K562 (cell line): ENCODE data around the gene GRB10. TPM values are rescaled to one million over a fixed set of nuclear protein-coding genes. Genes with fewer than 3 reads are reported as not detected.
A peak's percentile ranks its signal among the peaks of the same experiment; 100 is the strongest.

Experiments used
- ATAC-seq: fragments of 200-7000 bp; cut with Tn5 transposase; 3 replicates; pipeline ENCODE4 v1.9.1; 2020; ENCODE audit warnings: moderate library complexity
- BruUV-seq: library from RNA; stranded (reverse); fragments of 400-500 nt; replicated peaks from 2 replicates; lab custom pipeline; 2021; lab: Mats Ljungman, UMichigan
- CTCF ChIA-PET: fragments of 300-600 bp; formaldehyde crosslinking; extraction: SDS; loops from one replicate; lab custom pipeline; 2021; ENCODE audit warnings: low intra/inter-chr PET ratio; lab: Yijun Ruan, JAX
- POLR2A ChIA-PET: fragments of 300-600, 350-650 bp; sonication (Branson Sonifier 250); formaldehyde crosslinking; extraction: SDS; loops from one replicate; lab custom pipeline; 2021; ENCODE audit warnings: antibody characterized with exemption, inconsistent platforms; lab: Yijun Ruan, JAX
- DNase-seq, 4 experiments: peaks; one replicate each; pipeline versions ENCODE4 v3.0.0 to v3.0.0-alpha.2; 2011 to 2018; ENCODE audit warnings: low spot score in 3 of 4, mixed read lengths in 3 of 4; ENCODE audit errors: extremely low read depth in 1 of 4
- FAIRE-seq: peaks from 2 replicates; lab custom pipeline; 2011; peaks lifted over from hg19 to GRCh38; lab: Jason Lieb, UNC
- H2AFZ ChIP-seq: 2 replicates; pipeline ENCODE4 v1.6.0; 2011; ENCODE audit warnings: low read depth, low read length, control low read depth, inconsistent platforms
- H3K27ac ChIP-seq: fragments of 200-600 bp; 3 replicates; pipeline ENCODE4 v1.8.0; 2011; ENCODE audit warnings: low read depth, mild to moderate bottlenecking, control low read depth, inconsistent platforms, low read length, moderate library complexity, mixed read lengths; ENCODE audit errors: extremely low read depth
- H3K27me3 ChIP-seq, 2 experiments: fragments of 300-600 bp in 1 of 2; 2 replicates in 1 of 2; 3 replicates in 1 of 2; pipeline versions ENCODE4 v1.6.0 to v1.8.0; 2011; ENCODE audit warnings: inconsistent platforms in 2 of 2, low read length in 2 of 2, mild to moderate bottlenecking in 1 of 2, mixed read lengths in 1 of 2, moderate library complexity in 1 of 2; ENCODE audit not compliant: control insufficient read depth in 2 of 2, insufficient read depth in 2 of 2
- H3K36me3 ChIP-seq: fragments of 300-600 bp; 3 replicates; pipeline ENCODE4 v1.8.0; 2011; ENCODE audit warnings: mild to moderate bottlenecking, low read length, inconsistent platforms; ENCODE audit not compliant: control insufficient read depth, insufficient read depth
- H3K4me1 ChIP-seq, 2 experiments: fragments of 200-600 bp in 1 of 2; replicated peaks in 1 of 2; 2 replicates in 1 of 2; 3 replicates in 1 of 2; pipeline versions ENCODE4 v1.5.1 to v1.8.0; 2011; ENCODE audit warnings: inconsistent platforms in 2 of 2, low read length in 2 of 2, mild to moderate bottlenecking in 1 of 2, mixed read lengths in 1 of 2, moderate library complexity in 1 of 2; ENCODE audit not compliant: control insufficient read depth in 2 of 2, insufficient read depth in 2 of 2
- H3K4me2 ChIP-seq: 2 replicates; pipeline ENCODE4 v1.6.1; 2011; ENCODE audit warnings: low read length, control low read depth, inconsistent platforms, mixed read lengths; ENCODE audit not compliant: insufficient read depth
- H3K4me3 ChIP-seq: fragments of 200-600 bp; sonication (generic), shearing (Covaris generic); 2 replicates; pipeline ENCODE4 v1.5.1; 2016; ENCODE audit warnings: control low read depth, inconsistent platforms
- H3K79me2 ChIP-seq: fragments of 200-600 bp; 3 replicates; pipeline ENCODE4 v1.8.0; 2011; ENCODE audit warnings: low read length, inconsistent platforms; ENCODE audit not compliant: control insufficient read depth, insufficient read depth
- H3K9ac ChIP-seq, 2 experiments: 2 replicates each; pipeline versions ENCODE4 v1.6.0 to v1.6.1; 2011; ENCODE audit warnings: low read depth in 2 of 2, low read length in 2 of 2, control low read depth in 1 of 2, inconsistent platforms in 1 of 2, mild to moderate bottlenecking in 1 of 2, mixed read lengths in 1 of 2; ENCODE audit not compliant: insufficient read depth in 1 of 2
- H3K9me1 ChIP-seq: one replicate; pipeline ENCODE4 v1.6.0; 2011; ENCODE audit warnings: inconsistent platforms, mild to moderate bottlenecking, low read length, moderate library complexity; ENCODE audit not compliant: control insufficient read depth, insufficient read depth
- H3K9me3 ChIP-seq: replicated peaks from 2 replicates; pipeline ENCODE4 v1.5.1; 2011; ENCODE audit warnings: low read depth, low read length, inconsistent platforms; ENCODE audit not compliant: control insufficient read depth, insufficient read depth
- H4K20me1 ChIP-seq: replicated peaks from 2 replicates; pipeline ENCODE4 v1.6.1; 2011; ENCODE audit warnings: low read length, inconsistent platforms, mixed read lengths; ENCODE audit not compliant: control insufficient read depth, insufficient read depth
- RBFOX2 ChIP-seq: fragments of 200-400 bp; formaldehyde crosslinking; IDR thresholded peaks from 2 replicates; pipeline ENCODE4 v1.6.1; 2017; ENCODE audit warnings: low read depth, mild to moderate bottlenecking, low read length, moderate library complexity
- UBTF ChIP-seq, 2 experiments: IDR thresholded peaks; 2 replicates each; pipeline ENCODE4 v1.6.1; 2012; ENCODE audit warnings: improper control_type of control experiment in 2 of 2, low read depth in 2 of 2, low read length in 2 of 2, borderline replicate concordance in 1 of 2
- ZNF316 ChIP-seq: fragments of 450-650 bp; IDR thresholded peaks from 2 replicates; pipeline ENCODE4 v1.6.1; 2016
- WGBS: fragments of 100-300 bp; shearing (Covaris generic); methylation state at CpG from one replicate; pipeline ENCODE4 v1.1.6; 2016; ENCODE audit warnings: low coverage, mixed read lengths; ENCODE audit not compliant: insufficient coverage; ENCODE audit errors: missing lambda C conversion rate; 5-methylcytosine and 5-hydroxymethylcytosine counted together
- in situ Hi-C: fragments of 300-500 bp; cut with MboI; formaldehyde crosslinking; loops from 4 replicates; pipeline ENCODE4 v1.15.0; 2018; ENCODE audit warnings: inconsistent platforms, mixed read lengths
- intact Hi-C: fragments of 100-400 bp; cut with micrococcal nuclease; formaldehyde crosslinking; loops from 2 replicates; pipeline ENCODE4 v1.14.2; 2022
- polyA plus RNA-seq, 8 experiments: library from polyadenylated mRNA; depleted of rRNA in 4 of 8; stranded (reverse) in 5 of 8; unstranded in 3 of 8; fragments of >200 nt; fragmentation: Nextera tagmentation in 2 of 8; fragmentation: Illumina TruSeq in 1 of 8; extraction: Ambion mirVana in 2 of 8; extraction: Trizol in 1 of 8; gene quantifications; 2 replicates each; pipeline versions ENCODE4 v1.2.1 to v1.2.3, GENCODE V29; 2011 to 2014; ENCODE audit warnings: inconsistent platforms in 1 of 8, missing spikeins in 1 of 8
- total RNA-seq, 7 experiments: library from RNA; depleted of rRNA in 6 of 7; stranded (reverse); fragments of >200 nt in 6 of 7; fragmentation: Illumina TruSeq in 2 of 7; extraction: Trizol in 2 of 7; gene quantifications; 2 replicates each; pipeline versions ENCODE4 v1.2.1 to v1.2.3, GENCODE V29; 2011 to 2021; ENCODE audit warnings: low replicate concordance in 1 of 7

The GRB10 gene
- total and polyA plus RNA-seq, 9 of the 15 experiments (the other 6 are each of a cell fraction or from before 2014, with no cell fraction given) = 8.9 to 88.5 (median 40.7) TPM

DNA sequence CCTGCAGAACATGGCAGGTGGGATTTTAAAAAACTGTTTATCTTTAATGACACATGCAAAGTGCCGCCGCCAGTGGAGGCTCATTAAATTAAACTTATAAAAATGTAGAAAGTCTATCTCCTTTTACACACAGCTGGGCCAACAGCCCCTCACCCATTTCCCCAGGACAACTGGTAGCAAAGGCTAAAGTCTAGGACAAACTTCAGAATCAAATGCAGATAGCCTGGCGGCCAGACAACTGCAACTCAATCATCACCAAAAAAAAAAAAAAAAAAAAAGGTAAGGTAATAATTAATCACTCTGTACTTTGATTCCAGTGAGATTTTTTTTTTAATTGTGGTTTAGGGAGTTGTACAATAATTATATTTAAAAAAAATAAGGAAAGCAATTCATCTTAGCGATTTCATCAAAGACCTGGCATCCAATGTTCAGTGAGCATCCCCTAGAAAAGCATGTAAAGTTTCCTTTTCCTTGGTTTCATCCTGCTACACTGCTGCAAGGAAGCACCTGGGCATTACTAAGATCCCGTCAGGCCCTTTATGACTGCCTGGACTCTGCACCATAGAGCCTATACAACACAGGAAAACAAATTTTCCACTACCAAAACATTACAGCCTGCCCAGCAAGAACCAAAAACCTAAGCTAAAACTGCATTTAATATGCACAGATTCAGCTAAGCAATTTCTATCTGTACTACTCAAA lies 98.5 kb downstream of the GRB10 start (continued):
- TF ChIP-seq UBTF (IDR thresholded peaks at IDR 0.05; ENCODE audit: borderline replicate concordance in 1 of 2, low read depth in 2 of 2, low read length in 2 of 2) = no peak

- DNase-seq (no peak), ATAC-seq (no peak), FAIRE-seq (no peak)
- H4K20me1 ChIP-seq = peaks cover 10% of the 10 kb centered on the region; the same call in 1 of the 2 replicates
- no peak overlapping the region for H3K4me3 ChIP-seq
- H3K9ac ChIP-seq = no peak overlapping the region
- WGBS = 92% methylated on average over 1 of the region's 1 CpG
- H3K36me3 ChIP-seq = peaks cover 7% of the 10 kb centered on the region; the same call in 2 of the 3 replicates
- no peak overlapping the region for H3K4me2 ChIP-seq
- H3K9me1 ChIP-seq = no peaks in the 10 kb centered on the region
- no peak overlapping the region for H3K27ac ChIP-seq
- ChIA-PET CTCF (no interaction called here), POLR2A (no interaction called here)
- BruUV-seq = no TSS peak
- no peak overlapping the region for H2AFZ ChIP-seq
- in situ Hi-C loops = no loop called here
- H3K79me2 ChIP-seq = peaks cover 45% of the 10 kb centered on the region; the same call in 2 of the 3 replicates
- H3K9me3 ChIP-seq = no peaks in the 10 kb centered on the region
- intact Hi-C loops = no loop called here
- no peaks in the 10 kb centered on the region for H3K27me3 ChIP-seq
- TF ChIP-seq ZNF316 (peak; percentile 49; the same call in 1 of the 2 replicates), RBFOX2 (no peak)
- no peaks in the 10 kb centered on the region for H3K4me1 ChIP-seq
Measured at GRCh38 chr7:50682573-50682972, 100.1 kb downstream of the GRB10 start.
